ENCODE data around the gene ZNF346.

Gene ZNF346

GRCh38 chr5:177025101-177025601 is 2.7 kb downstream of the ZNF346 start:
- TF ChIP-seq, protein P1, sequence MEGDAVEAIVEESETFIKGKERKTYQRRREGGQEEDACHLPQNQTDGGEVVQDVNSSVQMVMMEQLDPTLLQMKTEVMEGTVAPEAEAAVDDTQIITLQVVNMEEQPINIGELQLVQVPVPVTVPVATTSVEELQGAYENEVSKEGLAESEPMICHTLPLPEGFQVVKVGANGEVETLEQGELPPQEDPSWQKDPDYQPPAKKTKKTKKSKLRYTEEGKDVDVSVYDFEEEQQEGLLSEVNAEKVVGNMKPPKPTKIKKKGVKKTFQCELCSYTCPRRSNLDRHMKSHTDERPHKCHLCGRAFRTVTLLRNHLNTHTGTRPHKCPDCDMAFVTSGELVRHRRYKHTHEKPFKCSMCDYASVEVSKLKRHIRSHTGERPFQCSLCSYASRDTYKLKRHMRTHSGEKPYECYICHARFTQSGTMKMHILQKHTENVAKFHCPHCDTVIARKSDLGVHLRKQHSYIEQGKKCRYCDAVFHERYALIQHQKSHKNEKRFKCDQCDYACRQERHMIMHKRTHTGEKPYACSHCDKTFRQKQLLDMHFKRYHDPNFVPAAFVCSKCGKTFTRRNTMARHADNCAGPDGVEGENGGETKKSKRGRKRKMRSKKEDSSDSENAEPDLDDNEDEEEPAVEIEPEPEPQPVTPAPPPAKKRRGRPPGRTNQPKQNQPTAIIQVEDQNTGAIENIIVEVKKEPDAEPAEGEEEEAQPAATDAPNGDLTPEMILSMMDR (IDR thresholded peaks at IDR 0.05), result no peak

- TF ChIP-seq, protein P1 (IDR thresholded peaks at IDR 0.05), result no peak
These were observed 5.2 kb downstream of the ZNF346 start for GRCh38 chr5:177027665-177028064.

DNA sequence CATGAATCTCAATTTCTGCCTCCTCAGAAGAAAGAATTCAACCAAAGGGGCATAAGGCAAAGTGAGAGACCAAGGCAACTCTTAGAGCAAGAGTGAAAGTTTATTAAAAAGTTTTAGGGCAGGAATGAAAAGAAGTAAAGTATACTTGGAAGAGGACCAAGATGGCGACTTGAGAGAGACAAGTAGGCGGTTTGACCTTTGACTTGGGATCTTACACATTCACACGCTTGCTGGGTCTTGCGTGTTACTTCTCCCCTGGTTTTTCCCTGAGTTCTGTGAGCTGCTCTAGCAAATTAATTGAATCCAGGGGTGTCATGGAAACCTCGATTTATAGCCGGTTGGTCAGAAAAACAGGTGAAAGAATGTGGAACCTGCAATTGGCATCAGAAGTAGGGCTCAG is 7.0 kb downstream of the ZNF346 start:
- TF ChIP-seq, protein P1 (IDR thresholded peaks at IDR 0.05), result no peak

DNA sequence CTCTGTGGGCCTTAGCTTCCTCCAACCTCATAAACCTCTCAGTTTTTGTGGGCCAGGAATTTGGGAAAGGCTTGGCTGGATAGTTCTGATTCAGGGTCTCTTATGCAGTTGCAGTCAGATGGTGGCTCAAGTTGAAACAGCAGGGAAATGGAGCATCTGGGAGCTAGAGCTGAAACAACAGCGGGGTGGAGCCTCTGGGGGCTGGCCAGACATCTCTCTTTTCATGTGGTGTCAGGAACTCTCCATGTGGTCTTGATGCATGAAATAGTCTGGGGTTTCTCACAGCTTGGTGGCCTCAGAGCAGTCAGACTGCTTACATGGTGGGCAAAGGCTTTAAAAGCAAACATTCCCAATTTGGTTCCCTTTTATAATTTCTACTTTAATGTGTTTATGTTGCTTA is 13.5 kb downstream of the ZNF346 start:
- TF ChIP-seq, protein P1 (IDR thresholded peaks at IDR 0.05), result no peak

GRCh38 chr5:177036443-177036842 is 13.9 kb downstream of the ZNF346 start:
- TF ChIP-seq, protein P1 (IDR thresholded peaks at IDR 0.05), result no peak

DNA sequence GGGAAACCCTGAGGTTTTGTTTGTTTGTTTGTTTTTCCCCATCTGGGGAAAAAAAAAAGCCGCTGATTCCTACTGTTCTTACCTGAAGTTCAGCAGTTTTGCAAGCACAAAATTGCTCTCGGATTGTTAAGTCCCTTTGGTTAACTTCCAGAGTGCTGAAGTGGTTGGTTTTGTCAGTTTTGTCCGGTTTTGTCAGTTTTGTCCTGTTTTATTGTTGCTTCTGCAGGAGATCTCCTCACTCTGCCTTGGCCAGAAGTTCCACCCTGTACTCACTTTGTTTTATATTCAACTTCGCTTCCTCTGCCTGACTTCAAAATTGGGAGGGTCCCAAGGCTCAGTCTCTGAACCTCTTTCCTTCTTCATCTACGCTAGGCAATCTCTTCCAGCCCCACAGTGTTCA is 14.4 kb downstream of the ZNF346 start:
- TF ChIP-seq, protein P1 (IDR thresholded peaks at IDR 0.05), result no peak

DNA sequence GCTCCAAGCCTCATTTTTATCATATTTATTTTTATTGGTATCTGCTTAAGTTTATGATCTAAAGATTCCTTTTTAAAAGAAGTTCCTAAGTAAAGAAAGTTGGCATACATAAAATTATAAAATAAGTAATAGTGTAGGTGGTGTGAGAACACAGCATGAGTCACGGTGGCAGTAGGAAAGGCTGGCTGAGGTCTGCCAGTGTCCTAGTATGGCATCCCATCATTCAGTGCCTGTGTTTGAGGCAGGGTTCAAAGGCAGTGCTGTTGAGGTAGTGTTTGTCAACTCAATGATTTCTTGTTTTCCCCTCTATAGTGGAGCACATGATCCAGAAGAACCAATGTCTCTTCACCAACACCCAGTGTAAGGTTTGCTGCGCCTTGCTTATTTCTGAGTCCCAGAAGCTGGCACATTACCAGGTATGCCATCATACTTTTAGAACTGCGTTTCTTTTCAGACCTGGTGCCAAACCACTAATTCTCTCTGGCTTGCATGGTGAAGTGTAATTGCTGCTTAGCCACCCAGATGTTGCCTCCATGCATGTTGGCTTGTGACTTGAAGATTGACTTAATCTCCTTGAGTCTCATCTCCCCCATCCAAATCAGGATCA is 18.4 kb downstream of the ZNF346 start:
- TF ChIP-seq, protein P1 (IDR thresholded peaks at IDR 0.05), result no peak

GRCh38 chr5:177041936-177042335 is 19.4 kb downstream of the ZNF346 start:
- TF ChIP-seq, protein P1 (IDR thresholded peaks at IDR 0.05), result no peak
